GM18870 (cell line): ENCODE measurements around the gene FBXO47.
"Not testable (repeated sequence)": the region's sequence is repeated elsewhere in the genome, so short reads cannot be mapped to it uniquely, and the experiment has no call there.

Experiments
- ATAC-seq: cut with Tn5 transposase; IDR thresholded peaks from one replicate; pipeline ENCODE4 v1.9.1; 2021; ENCODE audit warnings: moderate library complexity; ENCODE audit not compliant: unreplicated experiment

FBXO47 gene

DNA sequence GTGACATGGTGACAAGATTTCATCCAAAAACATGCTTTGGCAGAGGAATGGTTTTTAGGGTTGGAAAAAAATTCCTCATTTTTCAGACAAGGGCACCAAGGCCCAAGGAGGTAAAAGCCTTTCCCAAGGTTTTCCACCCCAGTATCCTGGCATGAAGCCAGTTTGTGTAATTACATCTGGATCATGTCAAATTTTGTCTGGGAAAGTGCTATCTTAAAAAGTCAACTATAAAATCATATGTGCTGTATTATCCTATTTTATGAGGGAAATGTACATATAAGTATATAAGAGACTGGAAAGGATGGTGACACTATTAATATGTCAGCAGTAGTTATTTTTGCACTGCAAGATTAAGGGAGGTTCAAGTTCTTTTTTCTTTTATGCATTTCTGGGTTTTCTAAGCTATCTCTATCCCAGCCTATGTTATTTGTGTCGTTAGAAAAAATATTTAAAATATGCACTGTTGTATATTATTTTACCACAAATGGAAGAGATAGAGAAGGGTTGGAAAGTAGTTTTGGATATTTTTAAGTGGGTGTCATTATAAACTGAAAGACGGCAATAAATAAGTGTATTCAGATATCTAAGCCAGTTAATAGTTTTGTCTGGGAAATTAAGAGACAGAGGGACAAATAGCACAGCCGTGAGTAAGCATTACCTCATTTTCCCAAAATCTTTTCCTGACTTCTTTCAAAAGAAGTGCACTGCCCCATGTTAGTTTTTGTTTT, 13.5 kb upstream of the FBXO47 start:
- ATAC-seq, result no peak

- ATAC-seq, result no peak
These were observed 11.0 kb upstream of the FBXO47 start for GRCh38 chr17:38978180-38978579.

DNA sequence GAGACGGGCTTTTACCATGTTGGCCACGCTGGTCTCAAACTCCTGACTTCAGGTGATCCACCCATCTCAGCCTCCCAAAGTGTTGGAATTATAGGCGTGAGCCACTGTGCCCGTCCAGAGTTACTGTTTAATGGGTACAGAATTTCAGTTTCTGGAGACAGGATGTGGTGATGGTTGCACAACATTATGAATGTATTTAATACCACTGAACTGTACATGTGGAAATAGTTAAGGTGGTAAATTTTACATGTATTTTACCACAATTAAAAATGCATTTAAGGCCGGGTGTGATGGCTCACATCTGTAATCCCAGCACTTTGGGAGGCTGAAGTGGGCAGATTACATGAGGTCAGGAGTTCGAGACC, 9.0 kb upstream of the FBXO47 start:
- ATAC-seq, result not testable (repeated sequence)

GRCh38 chr17:38970804-38971203, 3.6 kb upstream of the FBXO47 start:
- ATAC-seq, result no peak

DNA sequence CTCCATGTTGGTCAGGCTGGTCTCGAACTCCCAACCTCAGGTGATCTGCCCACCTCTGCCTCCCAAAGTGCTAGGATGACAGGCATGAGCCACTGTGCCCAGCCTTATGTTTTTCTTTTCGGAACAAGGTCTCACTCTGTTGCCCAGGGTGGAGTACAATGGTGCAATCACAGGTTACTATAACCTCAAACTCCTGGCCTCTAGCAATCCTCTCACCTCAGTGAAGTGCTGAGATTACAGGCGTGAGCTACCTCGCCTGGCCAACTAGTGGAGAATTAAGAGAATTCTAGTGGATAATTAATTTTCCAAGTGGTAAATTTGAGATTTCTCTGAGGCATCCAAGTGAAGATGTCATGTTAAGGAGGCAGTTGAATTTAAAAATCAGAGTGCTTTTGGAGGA, 2.9 kb upstream of the FBXO47 start:
- no peak for ATAC-seq

DNA sequence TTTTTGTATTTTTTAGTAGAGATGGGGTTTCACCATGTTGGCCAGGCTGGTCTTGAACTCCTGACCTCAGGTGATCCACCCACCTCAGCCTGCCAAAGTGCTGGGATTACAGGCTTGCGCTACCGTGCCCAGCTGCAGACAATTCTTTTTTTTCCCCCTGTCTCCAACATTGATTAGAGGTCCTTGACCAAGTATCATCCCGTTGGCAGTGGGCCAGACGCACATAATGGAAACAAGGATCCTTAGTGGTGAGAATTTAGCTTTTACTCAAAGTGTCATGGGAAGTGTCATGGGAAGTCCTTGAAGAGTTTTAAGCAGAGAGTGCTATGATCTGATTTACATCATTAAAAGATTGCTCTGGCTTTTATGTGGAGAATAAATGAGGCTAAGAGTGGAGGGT, 2.1 kb upstream of the FBXO47 start:
- no peak for ATAC-seq

DNA sequence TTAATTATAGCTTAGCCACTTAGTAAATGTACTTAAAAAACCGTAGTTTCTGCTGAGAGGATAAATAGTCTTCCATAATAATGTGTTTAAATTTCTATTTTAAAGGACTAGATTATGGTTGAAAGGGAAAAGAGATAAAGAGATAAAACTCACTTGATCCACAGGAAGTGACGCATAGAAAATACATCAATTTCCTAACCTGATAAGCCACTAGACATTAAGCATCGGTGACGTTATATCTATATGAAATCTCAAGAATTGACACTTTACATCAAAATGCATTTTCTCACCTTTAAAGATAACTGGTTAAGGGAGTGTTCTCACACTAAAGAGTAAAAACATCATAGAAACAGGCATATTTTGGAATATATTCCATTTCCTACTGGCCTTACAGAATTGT, 5.8 kb downstream of the FBXO47 start:
- no peak for ATAC-seq

DNA sequence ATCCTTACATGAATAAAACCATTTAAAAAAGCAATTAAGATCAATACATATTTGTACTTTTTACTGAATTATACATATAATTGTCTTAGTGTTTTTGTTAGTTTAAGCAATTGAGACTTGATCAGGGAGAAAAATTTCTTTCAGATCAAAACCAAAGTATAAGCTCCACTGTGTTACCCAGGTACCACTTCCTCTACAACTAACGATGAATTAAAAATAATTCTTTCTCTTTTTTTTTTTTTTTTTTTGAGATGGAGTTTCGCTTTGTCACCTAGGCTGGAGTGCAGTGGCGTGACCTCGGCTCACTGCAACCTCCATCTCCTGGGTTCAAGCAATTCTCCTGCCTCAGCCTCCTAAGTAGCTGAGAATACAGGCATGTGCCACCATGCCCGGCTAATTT, 6.8 kb downstream of the FBXO47 start:
- ATAC-seq, result no peak

- ATAC-seq, result no peak
These were observed 7.7 kb downstream of the FBXO47 start for GRCh38 chr17:38959508-38959907.

GRCh38 chr17:38958756-38959155, 8.4 kb downstream of the FBXO47 start:
- ATAC-seq, result no peak

GRCh38 chr17:38958326-38958725, 8.9 kb downstream of the FBXO47 start:
- no peak for ATAC-seq

- ATAC-seq, result not testable (repeated sequence)
These were observed 13.4 kb downstream of the FBXO47 start for GRCh38 chr17:38953800-38954199.

GRCh38 chr17:38947189-38947588, 20.0 kb downstream of the FBXO47 start:
- ATAC-seq, result no peak

DNA sequence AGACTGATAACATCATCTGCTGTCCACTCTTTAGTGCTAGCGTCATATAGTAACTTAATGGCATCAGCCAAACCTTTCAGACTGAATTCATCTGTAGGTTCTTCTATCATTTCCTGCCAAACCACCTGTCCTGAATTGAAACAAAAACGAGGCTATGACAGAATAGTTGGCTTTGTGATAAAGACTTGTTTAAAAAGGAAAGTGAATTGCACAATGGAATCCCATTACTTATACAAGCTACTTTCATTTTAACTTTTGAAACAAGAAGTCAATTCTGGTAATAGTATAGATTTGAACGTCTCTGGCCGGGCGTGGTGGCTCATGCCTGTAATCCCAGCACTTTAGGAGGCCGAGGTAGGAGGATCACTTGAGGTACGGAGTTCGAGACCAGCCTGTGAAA, 23.6 kb downstream of the FBXO47 start:
- no peak for ATAC-seq

- ATAC-seq, result no peak
These were observed 24.4 kb downstream of the FBXO47 start for GRCh38 chr17:38942696-38943334.

GRCh38 chr17:38940404-38940803, 26.8 kb downstream of the FBXO47 start:
- ATAC-seq, result no peak

- no peak for ATAC-seq
These were observed 27.2 kb downstream of the FBXO47 start for GRCh38 chr17:38939987-38940386.

DNA sequence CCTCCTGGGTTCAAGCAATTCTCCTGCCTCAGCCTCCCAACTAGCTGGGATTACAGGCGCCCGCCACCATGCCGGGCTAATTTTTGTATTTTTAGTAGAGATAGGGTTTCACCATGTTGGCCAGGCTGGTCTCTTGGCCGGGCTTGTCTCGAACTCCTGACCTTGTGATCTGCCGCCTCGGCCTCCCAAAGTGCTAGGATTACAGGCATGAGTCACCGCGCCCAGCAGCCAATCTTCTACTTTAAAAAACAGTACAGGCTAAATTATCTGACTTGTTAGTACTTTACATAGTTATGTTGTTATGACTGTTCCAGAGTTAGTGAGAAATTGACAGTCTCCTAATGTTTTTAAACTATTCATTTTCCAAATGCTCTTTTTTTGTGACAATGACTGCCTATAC, 33.2 kb downstream of the FBXO47 start:
- ATAC-seq, result not testable (repeated sequence)

DNA sequence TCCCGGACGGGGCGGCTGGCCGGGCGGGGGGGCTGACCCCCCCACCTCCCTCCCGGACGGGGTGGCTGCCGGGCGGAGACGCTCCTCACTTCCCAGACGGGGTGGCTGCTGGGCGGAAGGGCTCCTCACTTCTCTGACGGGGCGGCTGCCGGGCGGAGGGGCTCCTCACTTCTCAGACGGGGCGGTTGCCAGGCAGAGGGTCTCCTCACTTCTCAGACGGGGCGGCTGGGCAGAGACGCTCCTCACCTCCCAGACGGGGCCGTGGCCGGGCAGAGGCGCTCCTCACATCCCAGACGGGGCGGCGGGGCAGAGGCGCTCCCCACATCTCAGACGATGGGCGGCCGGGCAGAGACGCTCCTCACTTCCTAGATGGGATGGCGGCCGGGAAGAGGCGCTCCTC, 36.4 kb downstream of the FBXO47 start:
- ATAC-seq, result not testable (repeated sequence)

- no peak for ATAC-seq
These were observed 40.7 kb downstream of the FBXO47 start for GRCh38 chr17:38926293-38927070.

- ATAC-seq, result no peak
These were observed 41.8 kb downstream of the FBXO47 start, which contains the start of gene LASP1NB for GRCh38 chr17:38925263-38925995. LASP1NB (plus strand) TSS chr17:38925614.
